H1 (cell line): ENCODE measurements around the gene NHP2.

Source experiments
- CBX5 ChIP-seq: fragments of 300-800, 300-1000 bp; sonication (generic); IDR thresholded peaks from 2 replicates; pipeline ENCODE4 v1.7.1; 2016; ENCODE audit warnings: antibody characterized with exemption, low read length, low read depth
- CEBPB ChIP-seq: IDR thresholded peaks from 2 replicates; pipeline ENCODE4 v1.6.1; 2012; ENCODE audit warnings: low read depth, low read length
- EP300 ChIP-seq, 2 experiments: IDR thresholded peaks; 1 replicate in 1 of 2; 2 replicates in 1 of 2; pipeline ENCODE4 v1.6.1; 2011 to 2012; ENCODE audit warnings: low read depth in 2 of 2, low read length in 2 of 2, mild to moderate bottlenecking in 2 of 2, borderline replicate concordance in 1 of 2, inconsistent platforms in 1 of 2, moderate library complexity in 1 of 2
- HDAC2 ChIP-seq, 2 experiments: fragments of 300-600 bp in 1 of 2; sonication (generic) in 1 of 2; IDR thresholded peaks; 2 replicates each; pipeline ENCODE4 v1.6.1; 2011 to 2012; ENCODE audit warnings: low read depth in 2 of 2, low read length in 2 of 2, mild to moderate bottlenecking in 2 of 2, moderate library complexity in 2 of 2, borderline replicate concordance in 1 of 2, inconsistent platforms in 1 of 2
- JUND ChIP-seq: IDR thresholded peaks from 2 replicates; pipeline ENCODE4 v1.6.1; 2011; ENCODE audit warnings: mild to moderate bottlenecking, improper control_type of control experiment, low read length
- POLR2A ChIP-seq, 2 experiments: IDR thresholded peaks; 1 replicate in 1 of 2; 2 replicates in 1 of 2; pipeline ENCODE4 v1.6.1; 2011; ENCODE audit warnings: low read depth in 2 of 2, low read length in 2 of 2, mild to moderate bottlenecking in 2 of 2; ENCODE audit errors: control extremely low read depth in 1 of 2
- POLR2AphosphoS5 ChIP-seq: IDR thresholded peaks from 2 replicates; pipeline ENCODE4 v1.6.1; 2011; ENCODE audit warnings: low read depth, low read length
- RAD21 ChIP-seq, 2 experiments: IDR thresholded peaks in 1 of 2; conservative IDR thresholded peaks in 1 of 2; 2 replicates each; pipeline ENCODE4 v1.6.1; 2011; ENCODE audit warnings: low read depth in 2 of 2, low read length in 2 of 2, improper control_type of control experiment in 1 of 2, inconsistent platforms in 1 of 2, mild to moderate bottlenecking in 1 of 2, moderate library complexity in 1 of 2
- RNF2 ChIP-seq: fragments of 200-900, 300-1000 bp; sonication (generic); IDR thresholded peaks from 2 replicates; pipeline ENCODE4 v1.7.1; 2016; ENCODE audit warnings: borderline replicate concordance, low read depth, mild to moderate bottlenecking, antibody characterized with exemption, low read length; ENCODE audit not compliant: poor library complexity, severe bottlenecking; ENCODE audit errors: missing control alignments
- SIN3A ChIP-seq, 2 experiments: IDR thresholded peaks in 1 of 2; conservative IDR thresholded peaks in 1 of 2; 2 replicates each; pipeline ENCODE4 v1.6.1; 2011 to 2012; ENCODE audit warnings: low read length in 2 of 2, improper control_type of control experiment in 1 of 2, low read depth in 1 of 2, mild to moderate bottlenecking in 1 of 2
- SP1 ChIP-seq: IDR thresholded peaks from 2 replicates; pipeline ENCODE4 v1.6.1; 2011; ENCODE audit warnings: low read depth, low read length
- TF ChIP-seq, protein P1 (sequence below), 3 experiments: IDR thresholded peaks; 1 replicate in 2 of 3; 2 replicates in 1 of 3; pipeline versions ENCODE4 v1.5.1 to v1.6.1; 2011; ENCODE audit warnings: low read length in 3 of 3, mild to moderate bottlenecking in 3 of 3, inconsistent platforms in 2 of 3, low read depth in 1 of 3, moderate library complexity in 1 of 3; ENCODE audit not compliant: insufficient read depth in 1 of 3; ENCODE audit errors: control extremely low read depth in 1 of 3
- TF ChIP-seq, protein P2 (sequence below): IDR thresholded peaks from 2 replicates; pipeline ENCODE4 v1.6.1; 2012; ENCODE audit warnings: low read length, inconsistent platforms

DNA sequence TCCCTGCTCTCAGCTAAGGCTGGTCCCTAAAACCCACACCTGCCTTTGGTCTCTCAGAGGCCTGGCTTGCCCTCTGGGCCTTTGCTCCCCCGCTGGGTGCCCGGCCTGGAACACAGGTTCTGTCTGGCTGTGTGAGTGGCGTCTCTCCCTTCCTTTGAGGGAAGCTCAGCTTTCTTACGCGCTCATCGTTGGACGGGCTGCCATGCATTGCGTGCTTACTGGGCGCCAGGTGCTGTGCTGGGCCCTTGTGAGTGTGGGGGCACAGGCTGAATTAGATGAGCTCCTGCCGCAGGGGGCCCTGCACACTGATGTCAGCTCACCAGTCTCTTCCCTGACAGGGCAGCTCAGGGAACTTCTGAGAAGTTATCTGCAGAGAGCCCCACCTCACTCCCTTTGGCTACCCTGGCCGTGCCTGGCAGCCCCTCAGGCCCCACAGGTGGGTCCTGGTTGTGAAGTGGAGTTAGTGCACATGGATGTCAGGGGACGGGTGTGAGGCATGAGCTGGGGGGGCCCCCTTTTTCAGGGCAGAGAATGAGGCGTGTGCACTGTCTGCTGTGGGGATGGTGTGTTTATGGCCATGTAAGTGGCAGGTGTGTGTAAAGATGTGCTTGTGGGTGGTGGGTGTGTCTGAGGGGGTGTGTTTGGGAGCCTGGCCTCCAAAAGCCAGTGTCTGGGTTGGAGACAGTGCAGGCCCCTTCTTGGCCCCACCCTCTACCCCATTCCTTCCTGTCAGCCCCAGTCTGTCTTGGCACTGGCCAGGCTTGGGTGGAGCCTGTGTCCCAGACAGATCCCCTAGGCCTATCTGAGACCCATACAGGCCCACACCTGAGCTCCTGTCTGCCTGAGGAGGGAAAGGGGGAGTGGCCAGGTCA, 30.4 kb downstream of the NHP2 start:
- no peak for TF ChIP-seq POLR2AphosphoS5
- no peak for TF ChIP-seq SIN3A (conservative IDR thresholded peaks at IDR 0.05 in 1 of 2, IDR thresholded peaks at IDR 0.05 in 1 of 2; ENCODE audit: low read depth in 1 of 2, low read length in 2 of 2)
- TF ChIP-seq, protein P1, sequence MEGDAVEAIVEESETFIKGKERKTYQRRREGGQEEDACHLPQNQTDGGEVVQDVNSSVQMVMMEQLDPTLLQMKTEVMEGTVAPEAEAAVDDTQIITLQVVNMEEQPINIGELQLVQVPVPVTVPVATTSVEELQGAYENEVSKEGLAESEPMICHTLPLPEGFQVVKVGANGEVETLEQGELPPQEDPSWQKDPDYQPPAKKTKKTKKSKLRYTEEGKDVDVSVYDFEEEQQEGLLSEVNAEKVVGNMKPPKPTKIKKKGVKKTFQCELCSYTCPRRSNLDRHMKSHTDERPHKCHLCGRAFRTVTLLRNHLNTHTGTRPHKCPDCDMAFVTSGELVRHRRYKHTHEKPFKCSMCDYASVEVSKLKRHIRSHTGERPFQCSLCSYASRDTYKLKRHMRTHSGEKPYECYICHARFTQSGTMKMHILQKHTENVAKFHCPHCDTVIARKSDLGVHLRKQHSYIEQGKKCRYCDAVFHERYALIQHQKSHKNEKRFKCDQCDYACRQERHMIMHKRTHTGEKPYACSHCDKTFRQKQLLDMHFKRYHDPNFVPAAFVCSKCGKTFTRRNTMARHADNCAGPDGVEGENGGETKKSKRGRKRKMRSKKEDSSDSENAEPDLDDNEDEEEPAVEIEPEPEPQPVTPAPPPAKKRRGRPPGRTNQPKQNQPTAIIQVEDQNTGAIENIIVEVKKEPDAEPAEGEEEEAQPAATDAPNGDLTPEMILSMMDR (IDR thresholded peaks at IDR 0.05; ENCODE audit: control extremely low read depth in 1 of 3, insufficient read depth in 1 of 3, low read depth in 1 of 3, low read length in 3 of 3): no peak
- TF ChIP-seq HDAC2 (IDR thresholded peaks at IDR 0.05; ENCODE audit: borderline replicate concordance in 1 of 2, low read depth in 2 of 2, low read length in 2 of 2): no peak
- TF ChIP-seq CEBPB: no peak
- TF ChIP-seq RAD21 (IDR thresholded peaks at IDR 0.05 in 1 of 2, conservative IDR thresholded peaks at IDR 0.05 in 1 of 2; ENCODE audit: low read depth in 2 of 2, low read length in 2 of 2): no peak
- no peak for TF ChIP-seq EP300 (IDR thresholded peaks at IDR 0.05; ENCODE audit: borderline replicate concordance in 1 of 2, low read depth in 2 of 2, low read length in 2 of 2)
- TF ChIP-seq CBX5: no peak
- no peak for TF ChIP-seq JUND
- TF ChIP-seq POLR2A (IDR thresholded peaks at IDR 0.05; ENCODE audit: control extremely low read depth in 1 of 2, low read depth in 2 of 2, low read length in 2 of 2): no peak; a peak in 1 of 3 replicates
- TF ChIP-seq, protein P2, sequence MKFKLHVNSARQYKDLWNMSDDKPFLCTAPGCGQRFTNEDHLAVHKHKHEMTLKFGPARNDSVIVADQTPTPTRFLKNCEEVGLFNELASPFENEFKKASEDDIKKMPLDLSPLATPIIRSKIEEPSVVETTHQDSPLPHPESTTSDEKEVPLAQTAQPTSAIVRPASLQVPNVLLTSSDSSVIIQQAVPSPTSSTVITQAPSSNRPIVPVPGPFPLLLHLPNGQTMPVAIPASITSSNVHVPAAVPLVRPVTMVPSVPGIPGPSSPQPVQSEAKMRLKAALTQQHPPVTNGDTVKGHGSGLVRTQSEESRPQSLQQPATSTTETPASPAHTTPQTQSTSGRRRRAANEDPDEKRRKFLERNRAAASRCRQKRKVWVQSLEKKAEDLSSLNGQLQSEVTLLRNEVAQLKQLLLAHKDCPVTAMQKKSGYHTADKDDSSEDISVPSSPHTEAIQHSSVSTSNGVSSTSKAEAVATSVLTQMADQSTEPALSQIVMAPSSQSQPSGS: no peak
- no peak for TF ChIP-seq RNF2
- TF ChIP-seq SP1: no peak
